Liver (tissue), 9 donors: ENCODE results near the gene DCD. TPM values are rescaled to one million over a fixed set of nuclear protein-coding genes. Genes with fewer than 3 reads are reported as not detected.

ENCODE experiments used
- DNase-seq: peaks from one replicate; pipeline ENCODE4 v3.0.0-alpha.2; 2017; ENCODE audit warnings: low spot score
- H3K27ac ChIP-seq, 2 donors: one replicate each; pipeline ENCODE4 v1.7.0; 2013; ENCODE audit warnings: inconsistent platforms in 2 of 2, low read length in 2 of 2, control low read depth in 1 of 2, low read depth in 1 of 2, mild to moderate bottlenecking in 1 of 2
- H3K27me3 ChIP-seq, 4 donors: one replicate each; pipeline versions ENCODE4 v1.6.1 to v1.7.0; 2013; ENCODE audit warnings: low read length in 3 of 4, inconsistent platforms in 1 of 4, mild to moderate bottlenecking in 1 of 4, moderate library complexity in 1 of 4; ENCODE audit not compliant: control insufficient read depth in 4 of 4, insufficient read depth in 4 of 4
- H3K36me3 ChIP-seq, 4 donors: one replicate each; pipeline versions ENCODE4 v1.6.1 to v1.7.0; 2013; ENCODE audit warnings: low read length in 3 of 4, mild to moderate bottlenecking in 3 of 4, low read depth in 1 of 4, moderate library complexity in 1 of 4; ENCODE audit not compliant: control insufficient read depth in 4 of 4, insufficient read depth in 3 of 4
- H3K4me1 ChIP-seq, 4 donors: one replicate each; pipeline versions ENCODE4 v1.6.1 to v1.7.0; 2013; ENCODE audit warnings: low read length in 3 of 4, mild to moderate bottlenecking in 3 of 4, moderate library complexity in 1 of 4; ENCODE audit not compliant: control insufficient read depth in 4 of 4, insufficient read depth in 4 of 4
- H3K4me3 ChIP-seq, 3 donors: one replicate each; pipeline versions ENCODE4 v1.6.1 to v1.7.0; 2013; ENCODE audit warnings: low read length in 3 of 3, control low read depth in 1 of 3, low read depth in 1 of 3, mild to moderate bottlenecking in 1 of 3
- H3K9ac ChIP-seq, 2 donors: one replicate each; pipeline ENCODE4 v1.7.0; 2013; ENCODE audit warnings: low read length in 2 of 2, mild to moderate bottlenecking in 2 of 2, moderate library complexity in 2 of 2, control low read depth in 1 of 2, low read depth in 1 of 2
- H3K9me3 ChIP-seq, 4 donors: one replicate each; pipeline versions ENCODE4 v1.6.1 to v1.7.0; 2013; ENCODE audit warnings: low read length in 3 of 4; ENCODE audit not compliant: control insufficient read depth in 4 of 4
- EGR1 ChIP-seq, 2 donors: IDR thresholded peaks; 2 replicates each; pipeline ENCODE4 v1.6.1; 2016 to 2018; ENCODE audit warnings: antibody characterized with exemption in 2 of 2, low read depth in 2 of 2
- FOXA1 ChIP-seq: IDR thresholded peaks from 2 replicates; pipeline ENCODE4 v1.6.1; 2016; ENCODE audit warnings: antibody characterized with exemption
- FOXA2 ChIP-seq: IDR thresholded peaks from 2 replicates; pipeline ENCODE4 v1.6.1; 2016; ENCODE audit warnings: antibody characterized with exemption
- GABPA ChIP-seq, 2 donors: IDR thresholded peaks in 1 of 2; conservative IDR thresholded peaks in 1 of 2; 2 replicates each; pipeline ENCODE4 v1.6.1; 2016; ENCODE audit warnings: antibody characterized with exemption in 2 of 2, mild to moderate bottlenecking in 1 of 2, moderate library complexity in 1 of 2
- HNF4G ChIP-seq: IDR thresholded peaks from 2 replicates; pipeline ENCODE4 v1.6.1; 2016; ENCODE audit warnings: antibody characterized with exemption
- MAX ChIP-seq: IDR thresholded peaks from 2 replicates; pipeline ENCODE4 v1.6.1; 2016; ENCODE audit warnings: antibody characterized with exemption
- NR2F2 ChIP-seq: IDR thresholded peaks from 2 replicates; pipeline ENCODE4 v1.6.1; 2016; ENCODE audit warnings: antibody characterized with exemption
- RAD21 ChIP-seq, 2 donors: IDR thresholded peaks; 2 replicates each; pipeline ENCODE4 v1.6.1; 2016; ENCODE audit warnings: antibody characterized with exemption in 2 of 2, mild to moderate bottlenecking in 2 of 2
- REST ChIP-seq: IDR thresholded peaks from 2 replicates; pipeline ENCODE4 v1.6.1; 2016; ENCODE audit warnings: antibody characterized with exemption, mild to moderate bottlenecking
- RXRA ChIP-seq, 2 donors: IDR thresholded peaks; 2 replicates each; pipeline ENCODE4 v1.6.1; 2017 to 2018; ENCODE audit warnings: antibody characterized with exemption in 2 of 2, mild to moderate bottlenecking in 1 of 2
- SP1 ChIP-seq: IDR thresholded peaks from 2 replicates; pipeline ENCODE4 v1.6.1; 2018; ENCODE audit warnings: antibody characterized with exemption, mild to moderate bottlenecking
- TAF1 ChIP-seq: conservative IDR thresholded peaks from 2 replicates; pipeline ENCODE4 v1.6.1; 2016; ENCODE audit warnings: antibody characterized with exemption, mild to moderate bottlenecking
- YY1 ChIP-seq: IDR thresholded peaks from 2 replicates; pipeline ENCODE4 v1.6.1; 2016; ENCODE audit warnings: antibody characterized with exemption, mild to moderate bottlenecking
- ZBTB33 ChIP-seq: IDR thresholded peaks from 2 replicates; pipeline ENCODE4 v1.6.1; 2016; ENCODE audit warnings: antibody characterized with exemption
- WGBS: extraction: QIAGEN DNeasy Blood & Tissue Kit; methylation state at CpG from one replicate; pipeline ENCODE4 v1.1.7; 2013; 5-methylcytosine and 5-hydroxymethylcytosine counted together
- polyA plus RNA-seq, 2 donors: library from polyadenylated mRNA; stranded (reverse) in 1 of 2; unstranded in 1 of 2; fragments of 200-250 nt in 1 of 2; fragments of >200 nt in 1 of 2; fragmentation: Nextera tagmentation in 1 of 2; extraction: Ambion mirVana in 1 of 2; gene quantifications; one replicate each; pipeline versions ENCODE4 v1.2.1 to v1.2.3, GENCODE V29; 2013 to 2015
- total RNA-seq, 2 donors: library from RNA; depleted of rRNA; stranded (reverse); fragments of >200 nt; gene quantifications; one replicate each; pipeline ENCODE4 v1.2.3, GENCODE V29; 2014
- TF ChIP-seq, protein P1 (sequence below): fragments of 150-350 bp; IDR thresholded peaks from 2 replicates; pipeline ENCODE4 v1.5.1; 2017; ENCODE audit warnings: improper control_type of control experiment, low read depth, low read length; ENCODE audit not compliant: missing input control
- donor health status: healthy.
- donor health status: healthy.
- donor health status: healthy.
- donor health status: healthy.
- donor health status: healthy.

DCD gene
- total and polyA plus RNA-seq, 4 donors, result not detected

GRCh38 chr12:54629925-54630324 lies 18.2 kb downstream of the DCD start:
- TF ChIP-seq RXRA (IDR thresholded peaks at IDR 0.05), result no peak
- TF ChIP-seq YY1, result no peak
- no peak for TF ChIP-seq TAF1
- TF ChIP-seq GABPA (IDR thresholded peaks at IDR 0.05 in 1 of 2, conservative IDR thresholded peaks at IDR 0.05 in 1 of 2), result no peak
- TF ChIP-seq NR2F2, result no peak
- no peak for TF ChIP-seq FOXA1
- TF ChIP-seq REST, result no peak
- TF ChIP-seq HNF4G, result no peak
- H3K9me3 ChIP-seq, result peaks cover 0 to 5% (median 2%) of the 10 kb centered on the region in 4 donors

DNA sequence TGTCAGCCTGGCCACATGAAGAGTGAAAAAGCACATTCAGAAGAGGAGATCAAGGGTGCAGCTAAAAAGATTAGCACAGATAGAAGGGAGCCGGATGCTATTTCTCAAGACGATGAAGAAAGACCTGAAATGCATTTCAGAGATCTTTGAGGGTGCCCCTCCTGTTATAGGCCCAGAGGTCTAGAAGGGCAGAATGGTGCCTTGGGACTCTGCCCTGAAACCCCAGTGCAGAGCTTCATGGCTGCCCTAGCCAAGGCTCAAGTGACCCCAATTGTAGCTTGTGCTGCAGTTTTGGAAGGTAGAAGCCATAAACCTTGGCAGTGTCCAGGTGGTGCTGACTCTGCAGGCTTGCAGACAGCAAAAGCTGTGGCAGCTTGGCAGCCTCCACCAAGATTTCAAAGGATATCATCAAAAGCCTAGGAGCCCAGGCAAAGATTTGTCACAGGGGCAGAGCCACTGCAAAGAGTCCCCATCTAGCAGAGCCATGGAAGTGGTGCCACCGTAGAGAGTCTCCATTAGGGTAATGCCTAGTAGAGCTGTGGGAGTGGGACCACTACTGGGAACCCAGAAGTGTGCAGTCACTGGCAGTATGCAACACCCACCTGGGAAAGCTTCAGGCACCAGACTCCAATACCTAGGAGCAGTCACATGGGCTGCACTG lies 19.8 kb downstream of the DCD start:
- no peaks in the 10 kb centered on the region for H3K27me3 ChIP-seq
- no peak overlapping the region for H3K9ac ChIP-seq
- H3K4me3 ChIP-seq, result no peak overlapping the region
- H3K9me3 ChIP-seq, result peaks cover 0 to 5% (median 2%) of the 10 kb centered on the region in 4 donors
- H3K4me1 ChIP-seq, result no peaks in the 10 kb centered on the region
- H3K36me3 ChIP-seq, result no peaks in the 10 kb centered on the region
- TF ChIP-seq GABPA (IDR thresholded peaks at IDR 0.05 in 1 of 2, conservative IDR thresholded peaks at IDR 0.05 in 1 of 2) (no peak), NR2F2 (no peak), SP1 (no peak), REST (no peak), TAF1 (no peak), MAX (no peak), YY1 (no peak), ZBTB33 (no peak), RXRA (IDR thresholded peaks at IDR 0.05) (no peak), HNF4G (no peak), EGR1 (IDR thresholded peaks at IDR 0.05; ENCODE audit: low read depth in 2 of 2) (no peak), FOXA2 (no peak), FOXA1 (no peak), RAD21 (IDR thresholded peaks at IDR 0.05) (no peak)
- TF ChIP-seq, protein P1, sequence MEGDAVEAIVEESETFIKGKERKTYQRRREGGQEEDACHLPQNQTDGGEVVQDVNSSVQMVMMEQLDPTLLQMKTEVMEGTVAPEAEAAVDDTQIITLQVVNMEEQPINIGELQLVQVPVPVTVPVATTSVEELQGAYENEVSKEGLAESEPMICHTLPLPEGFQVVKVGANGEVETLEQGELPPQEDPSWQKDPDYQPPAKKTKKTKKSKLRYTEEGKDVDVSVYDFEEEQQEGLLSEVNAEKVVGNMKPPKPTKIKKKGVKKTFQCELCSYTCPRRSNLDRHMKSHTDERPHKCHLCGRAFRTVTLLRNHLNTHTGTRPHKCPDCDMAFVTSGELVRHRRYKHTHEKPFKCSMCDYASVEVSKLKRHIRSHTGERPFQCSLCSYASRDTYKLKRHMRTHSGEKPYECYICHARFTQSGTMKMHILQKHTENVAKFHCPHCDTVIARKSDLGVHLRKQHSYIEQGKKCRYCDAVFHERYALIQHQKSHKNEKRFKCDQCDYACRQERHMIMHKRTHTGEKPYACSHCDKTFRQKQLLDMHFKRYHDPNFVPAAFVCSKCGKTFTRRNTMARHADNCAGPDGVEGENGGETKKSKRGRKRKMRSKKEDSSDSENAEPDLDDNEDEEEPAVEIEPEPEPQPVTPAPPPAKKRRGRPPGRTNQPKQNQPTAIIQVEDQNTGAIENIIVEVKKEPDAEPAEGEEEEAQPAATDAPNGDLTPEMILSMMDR, result no peak
- no peak overlapping the region for H3K27ac ChIP-seq
- DNase-seq, result no peak
- WGBS, result 81% methylated on average over 3 of the region's 3 CpGs

More at GRCh38 chr12:54629925-54630324, 18.2 kb downstream of the DCD start:
- Histone ChIP-seq H3K4me1 (no peaks in the 10 kb centered on the region), H3K9ac (no peak overlapping the region), H3K36me3 (no peaks in the 10 kb centered on the region), H3K27me3 (no peaks in the 10 kb centered on the region), H3K4me3 (no peak overlapping the region), H3K27ac (no peak overlapping the region)
- DNase-seq, result no peak
- 84% methylated on average over 2 of the region's 2 CpGs for WGBS
